Neural cell (in vitro differentiated cells): ENCODE measurements around the gene PDE4D.

ENCODE experiments used
- EP300 ChIP-seq: fragments of 450-650 bp; conservative IDR thresholded peaks from 2 replicates; pipeline ENCODE4 v1.6.1; 2014; ENCODE audit warnings: antibody characterized with exemption, mild to moderate bottlenecking, moderate library complexity; ENCODE audit not compliant: poor library complexity, severe bottlenecking
- EZH2 ChIP-seq: fragments of 200-600, 300-800 bp; shearing (Covaris generic), sonication (generic); IDR thresholded peaks from 2 replicates; pipeline ENCODE4 v1.6.1; 2014; ENCODE audit warnings: antibody characterized with exemption, low read length, borderline replicate concordance, mild to moderate bottlenecking; ENCODE audit not compliant: insufficient read depth, poor library complexity, severe bottlenecking
- MXI1 ChIP-seq: fragments of 450-650 bp; conservative IDR thresholded peaks from 2 replicates; pipeline ENCODE4 v1.6.1; 2014; ENCODE audit warnings: antibody characterized with exemption, mild to moderate bottlenecking; ENCODE audit not compliant: poor library complexity, severe bottlenecking
- POLR2AphosphoS5 ChIP-seq: IDR thresholded peaks from 2 replicates; pipeline ENCODE4 v1.6.1; 2012
- RAD21 ChIP-seq: fragments of 450-650 bp; conservative IDR thresholded peaks from 2 replicates; pipeline ENCODE4 v1.6.1; 2014; ENCODE audit warnings: antibody characterized with exemption, mild to moderate bottlenecking, moderate library complexity
- TF ChIP-seq, protein P1 (sequence below): IDR thresholded peaks from 2 replicates; pipeline ENCODE4 v1.6.1; 2012; ENCODE audit warnings: borderline replicate concordance
- TF ChIP-seq, protein P2 (sequence below): fragments of 450-650 bp; IDR thresholded peaks from 2 replicates; pipeline ENCODE4 v1.5.1; 2014; ENCODE audit warnings: antibody characterized with exemption, mild to moderate bottlenecking, moderate library complexity; ENCODE audit not compliant: poor library complexity, severe bottlenecking

GRCh38 chr5:59462956-59463355 is 430.6 kb downstream of the PDE4D start:
- TF ChIP-seq, protein P1, sequence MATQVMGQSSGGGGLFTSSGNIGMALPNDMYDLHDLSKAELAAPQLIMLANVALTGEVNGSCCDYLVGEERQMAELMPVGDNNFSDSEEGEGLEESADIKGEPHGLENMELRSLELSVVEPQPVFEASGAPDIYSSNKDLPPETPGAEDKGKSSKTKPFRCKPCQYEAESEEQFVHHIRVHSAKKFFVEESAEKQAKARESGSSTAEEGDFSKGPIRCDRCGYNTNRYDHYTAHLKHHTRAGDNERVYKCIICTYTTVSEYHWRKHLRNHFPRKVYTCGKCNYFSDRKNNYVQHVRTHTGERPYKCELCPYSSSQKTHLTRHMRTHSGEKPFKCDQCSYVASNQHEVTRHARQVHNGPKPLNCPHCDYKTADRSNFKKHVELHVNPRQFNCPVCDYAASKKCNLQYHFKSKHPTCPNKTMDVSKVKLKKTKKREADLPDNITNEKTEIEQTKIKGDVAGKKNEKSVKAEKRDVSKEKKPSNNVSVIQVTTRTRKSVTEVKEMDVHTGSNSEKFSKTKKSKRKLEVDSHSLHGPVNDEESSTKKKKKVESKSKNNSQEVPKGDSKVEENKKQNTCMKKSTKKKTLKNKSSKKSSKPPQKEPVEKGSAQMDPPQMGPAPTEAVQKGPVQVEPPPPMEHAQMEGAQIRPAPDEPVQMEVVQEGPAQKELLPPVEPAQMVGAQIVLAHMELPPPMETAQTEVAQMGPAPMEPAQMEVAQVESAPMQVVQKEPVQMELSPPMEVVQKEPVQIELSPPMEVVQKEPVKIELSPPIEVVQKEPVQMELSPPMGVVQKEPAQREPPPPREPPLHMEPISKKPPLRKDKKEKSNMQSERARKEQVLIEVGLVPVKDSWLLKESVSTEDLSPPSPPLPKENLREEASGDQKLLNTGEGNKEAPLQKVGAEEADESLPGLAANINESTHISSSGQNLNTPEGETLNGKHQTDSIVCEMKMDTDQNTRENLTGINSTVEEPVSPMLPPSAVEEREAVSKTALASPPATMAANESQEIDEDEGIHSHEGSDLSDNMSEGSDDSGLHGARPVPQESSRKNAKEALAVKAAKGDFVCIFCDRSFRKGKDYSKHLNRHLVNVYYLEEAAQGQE, result no peak
- TF ChIP-seq EZH2 (no peak), POLR2AphosphoS5 (no peak), EP300 (no peak), MXI1 (no peak), RAD21 (no peak)
- TF ChIP-seq, protein P2, sequence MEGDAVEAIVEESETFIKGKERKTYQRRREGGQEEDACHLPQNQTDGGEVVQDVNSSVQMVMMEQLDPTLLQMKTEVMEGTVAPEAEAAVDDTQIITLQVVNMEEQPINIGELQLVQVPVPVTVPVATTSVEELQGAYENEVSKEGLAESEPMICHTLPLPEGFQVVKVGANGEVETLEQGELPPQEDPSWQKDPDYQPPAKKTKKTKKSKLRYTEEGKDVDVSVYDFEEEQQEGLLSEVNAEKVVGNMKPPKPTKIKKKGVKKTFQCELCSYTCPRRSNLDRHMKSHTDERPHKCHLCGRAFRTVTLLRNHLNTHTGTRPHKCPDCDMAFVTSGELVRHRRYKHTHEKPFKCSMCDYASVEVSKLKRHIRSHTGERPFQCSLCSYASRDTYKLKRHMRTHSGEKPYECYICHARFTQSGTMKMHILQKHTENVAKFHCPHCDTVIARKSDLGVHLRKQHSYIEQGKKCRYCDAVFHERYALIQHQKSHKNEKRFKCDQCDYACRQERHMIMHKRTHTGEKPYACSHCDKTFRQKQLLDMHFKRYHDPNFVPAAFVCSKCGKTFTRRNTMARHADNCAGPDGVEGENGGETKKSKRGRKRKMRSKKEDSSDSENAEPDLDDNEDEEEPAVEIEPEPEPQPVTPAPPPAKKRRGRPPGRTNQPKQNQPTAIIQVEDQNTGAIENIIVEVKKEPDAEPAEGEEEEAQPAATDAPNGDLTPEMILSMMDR, result no peak
